Fibroblast of lung (primary cell): ENCODE results near the gene CDX2. TPM values are rescaled to one million over a fixed set of nuclear protein-coding genes. Genes with fewer than 3 reads are reported as not detected.

Experiments used
- DNase-seq, 2 donors: peaks; one replicate each; pipeline versions ENCODE4 v3.0.0 to v3.0.0-alpha.2; 2010; ENCODE audit warnings: low read depth in 2 of 2
- H2AFZ ChIP-seq: 2 replicates; pipeline ENCODE4 v1.5.1; 2012; ENCODE audit warnings: low read length, control low read depth, inconsistent platforms
- H3K27ac ChIP-seq: 2 replicates; pipeline ENCODE4 v1.5.1; 2011; ENCODE audit warnings: low read length, control low read depth; ENCODE audit not compliant: insufficient read depth
- H3K27me3 ChIP-seq: 2 replicates; pipeline ENCODE4 v1.5.1; 2011; ENCODE audit warnings: mild to moderate bottlenecking, low read length; ENCODE audit not compliant: control insufficient read depth, insufficient read depth
- H3K36me3 ChIP-seq: 2 replicates; pipeline ENCODE4 v1.5.1; 2011; ENCODE audit warnings: low read length; ENCODE audit not compliant: control insufficient read depth, insufficient read depth
- H3K4me1 ChIP-seq: 2 replicates; pipeline ENCODE4 v1.5.1; 2011; ENCODE audit warnings: low read length; ENCODE audit not compliant: control insufficient read depth, insufficient read depth; ENCODE audit errors: extremely low read depth
- H3K4me2 ChIP-seq: 2 replicates; pipeline ENCODE4 v1.5.1; 2011; ENCODE audit warnings: low read length, control low read depth; ENCODE audit not compliant: insufficient read depth; ENCODE audit errors: extremely low read depth
- H3K4me3 ChIP-seq, 4 experiments: fragments of 200-600 bp in 1 of 4; sonication (generic) in 1 of 4; replicated peaks in 1 of 4; 2 replicates each; pipeline ENCODE4 v1.5.1; 2011 to 2016; ENCODE audit warnings: low read length in 4 of 4, low read depth in 3 of 4, mild to moderate bottlenecking in 3 of 4, control low read depth in 2 of 4, inconsistent platforms in 1 of 4, mixed read lengths in 1 of 4; ENCODE audit not compliant: insufficient read depth in 1 of 4; ENCODE audit errors: control extremely low read depth in 1 of 4
- H3K79me2 ChIP-seq: 2 replicates; pipeline ENCODE4 v1.5.1; 2012; ENCODE audit warnings: mild to moderate bottlenecking, low read length, inconsistent platforms; ENCODE audit not compliant: control insufficient read depth, insufficient read depth
- H3K9ac ChIP-seq: 2 replicates; pipeline ENCODE4 v1.5.1; 2011; ENCODE audit warnings: mild to moderate bottlenecking, low read length, control low read depth; ENCODE audit not compliant: insufficient read depth
- H3K9me3 ChIP-seq: 2 replicates; pipeline ENCODE4 v1.5.1; 2012; ENCODE audit warnings: low read depth, low read length; ENCODE audit not compliant: control insufficient read depth, insufficient read depth
- H4K20me1 ChIP-seq: 2 replicates; pipeline ENCODE4 v1.5.1; 2011; ENCODE audit warnings: low read length; ENCODE audit not compliant: control insufficient read depth, insufficient read depth; ENCODE audit errors: extremely low read depth
- CTCF ChIP-seq, 2 donors: IDR thresholded peaks in 1 of 2; conservative IDR thresholded peaks in 1 of 2; 1 replicate in 1 of 2; 2 replicates in 1 of 2; pipeline ENCODE4 v1.5.1; 2011 to 2012; ENCODE audit warnings: low read length in 2 of 2, control low read depth in 1 of 2, inconsistent platforms in 1 of 2, low read depth in 1 of 2, mild to moderate bottlenecking in 1 of 2
- EZH2 ChIP-seq: IDR thresholded peaks from 2 replicates; pipeline ENCODE4 v1.5.1; 2012; ENCODE audit warnings: low read length, control low read depth, mild to moderate bottlenecking; ENCODE audit errors: missing control alignments
- polyA plus RNA-seq, 2 donors: library from polyadenylated mRNA; depleted of rRNA in 1 of 2; stranded (reverse) in 1 of 2; unstranded in 1 of 2; fragments of >200 nt; gene quantifications; 2 replicates each; pipeline ENCODE4 v1.2.1, GENCODE V29; 2011 to 2012; ENCODE audit warnings: missing spikeins in 1 of 2
- total RNA-seq: library from RNA; depleted of rRNA; stranded (reverse); fragments of >200 nt; gene quantifications from 2 replicates; pipeline ENCODE4 v1.2.1, GENCODE V29; 2014

Gene CDX2
- total and polyA plus RNA-seq, 2 donors (not counting 1 experiment from before 2014, with no cell fraction given): not detected

GRCh38 chr13:27942972-27943371 lies 26.1 kb downstream of the CDX2 start:
- DNase-seq: no peak
- H3K9me3 ChIP-seq: no peaks in the 10 kb centered on the region
- H3K79me2 ChIP-seq: no peaks in the 10 kb centered on the region
- H3K4me1 ChIP-seq: no peaks in the 10 kb centered on the region
- H3K36me3 ChIP-seq: no peaks in the 10 kb centered on the region
- H4K20me1 ChIP-seq: no peaks in the 10 kb centered on the region
- TF ChIP-seq CTCF (conservative IDR thresholded peaks at IDR 0.05 in 1 of 2, IDR thresholded peaks at IDR 0.05 in 1 of 2; ENCODE audit: low read depth in 1 of 2, low read length in 2 of 2) (no peak), EZH2 (no peak)
- no peaks in the 10 kb centered on the region for H3K27me3 ChIP-seq
- H3K27ac ChIP-seq: no peak overlapping the region
- no peak overlapping the region for H2AFZ ChIP-seq
- no peak overlapping the region for H3K4me3 ChIP-seq
- H3K9ac ChIP-seq: no peak overlapping the region
- H3K4me2 ChIP-seq: no peak overlapping the region

GRCh38 chr13:27933580-27934328 lies 35.4 kb downstream of the CDX2 start:
- no peaks in the 10 kb centered on the region for H4K20me1 ChIP-seq
- no peaks in the 10 kb centered on the region for H3K9me3 ChIP-seq
- peaks cover 8% of the 10 kb centered on the region for H3K27me3 ChIP-seq
- no peak overlapping the region for H3K9ac ChIP-seq
- H3K4me1 ChIP-seq: no peaks in the 10 kb centered on the region
- no peak overlapping the region for H3K4me2 ChIP-seq
- no peak overlapping the region for H3K27ac ChIP-seq
- H3K79me2 ChIP-seq: no peaks in the 10 kb centered on the region
- no peak for DNase-seq
- H3K4me3 ChIP-seq: no peak overlapping the region
- no peaks in the 10 kb centered on the region for H3K36me3 ChIP-seq
- no peak overlapping the region for H2AFZ ChIP-seq
- no peak for TF ChIP-seq EZH2
- no peak for TF ChIP-seq CTCF (conservative IDR thresholded peaks at IDR 0.05 in 1 of 2, IDR thresholded peaks at IDR 0.05 in 1 of 2; ENCODE audit: low read depth in 1 of 2, low read length in 2 of 2)

GRCh38 chr13:27933118-27933517 lies 36.0 kb downstream of the CDX2 start:
- no peak overlapping the region for H3K27ac ChIP-seq
- no peak for TF ChIP-seq CTCF (conservative IDR thresholded peaks at IDR 0.05 in 1 of 2, IDR thresholded peaks at IDR 0.05 in 1 of 2; ENCODE audit: low read depth in 1 of 2, low read length in 2 of 2)
- TF ChIP-seq EZH2: no peak
- H4K20me1 ChIP-seq: no peaks in the 10 kb centered on the region
- no peaks in the 10 kb centered on the region for H3K4me1 ChIP-seq
- H2AFZ ChIP-seq: no peak overlapping the region
- no peak overlapping the region for H3K9ac ChIP-seq
- H3K36me3 ChIP-seq: no peaks in the 10 kb centered on the region
- H3K9me3 ChIP-seq: no peaks in the 10 kb centered on the region
- no peak overlapping the region for H3K4me3 ChIP-seq
- DNase-seq: no peak
- no peaks in the 10 kb centered on the region for H3K79me2 ChIP-seq
- H3K4me2 ChIP-seq: no peak overlapping the region
- H3K27me3 ChIP-seq: peaks cover 13% of the 10 kb centered on the region
